ENCODE results near the gene MEIOB. TPM values are rescaled to one million over a fixed set of nuclear protein-coding genes. Genes with fewer than 3 reads are reported as not detected.
"Not testable (repeated sequence)": the region's sequence is repeated elsewhere in the genome, so short reads cannot be mapped to it uniquely, and the experiment has no call there.

Gene MEIOB
- polyA plus RNA-seq, 2 donors: 0.08 TPM; not detected in 1

DNA sequence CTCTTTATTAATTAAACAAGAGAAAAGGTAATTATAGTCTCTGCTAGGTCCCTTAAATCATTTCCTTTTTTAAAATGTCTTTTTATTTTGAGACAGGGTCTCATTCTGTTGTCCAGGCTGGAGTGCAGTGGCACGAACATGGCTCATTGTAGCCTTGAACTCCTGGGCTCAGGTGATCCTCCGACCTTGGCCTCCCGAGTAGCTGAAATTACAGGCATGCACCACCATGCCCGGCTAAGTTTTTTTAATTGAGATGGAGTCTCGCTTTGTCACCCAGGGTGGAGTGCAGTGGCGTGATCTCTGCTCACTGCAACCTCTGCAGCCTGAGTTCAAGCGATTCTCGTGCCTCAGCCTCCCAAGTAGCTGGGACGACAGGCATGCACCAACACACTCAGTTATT lies 9.2 kb upstream of the MEIOB start:
- H3K27me3 ChIP-seq (ENCODE audit: control insufficient read depth in 1 of 2, insufficient read depth in 2 of 2, low read length in 2 of 2); H3K9me3 ChIP-seq (ENCODE audit: control insufficient read depth in 2 of 2, insufficient read depth in 1 of 2, low read depth in 1 of 2, low read length in 1 of 2); H3K4me1 ChIP-seq (ENCODE audit: control insufficient read depth in 2 of 2, insufficient read depth in 2 of 2, low read length in 1 of 2); H3K36me3 ChIP-seq (ENCODE audit: control insufficient read depth in 2 of 2, insufficient read depth in 2 of 2, low read length in 1 of 2); H3K4me3 ChIP-seq (ENCODE audit: low read depth in 1 of 2, low read length in 2 of 2); H3K27ac ChIP-seq (ENCODE audit: low read depth in 2 of 2, low read length in 1 of 2): not testable (repeated sequence)
- WGBS, 2 donors: 87 to 88% methylated on average over 9 of the region's 9 CpGs

DNA sequence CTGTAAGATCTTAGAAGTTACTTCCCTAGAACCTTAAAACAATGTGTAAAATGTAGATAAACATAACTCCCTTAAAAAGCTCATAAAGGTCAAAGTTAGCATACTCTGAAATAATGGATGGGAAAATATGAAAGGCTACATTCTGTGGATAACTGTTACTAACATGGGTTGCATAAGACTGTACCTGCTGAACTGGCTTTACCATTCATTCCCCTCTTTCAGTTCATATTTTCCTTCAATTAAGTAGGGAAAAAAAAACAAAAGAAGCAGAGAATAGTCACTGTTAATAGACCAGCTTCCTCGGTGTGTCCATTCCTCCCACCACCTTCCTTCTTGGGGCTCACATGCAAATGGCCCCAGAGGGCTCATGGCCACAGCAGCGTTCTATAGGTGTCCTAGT lies 7.5 kb upstream of the MEIOB start:
- H3K27me3 ChIP-seq (ENCODE audit: control insufficient read depth in 1 of 2, insufficient read depth in 2 of 2, low read length in 2 of 2): no peaks in the 10 kb centered on the region
- 39 to 44% methylated on average over 2 of the region's 2 CpGs for WGBS, 2 donors

DNA sequence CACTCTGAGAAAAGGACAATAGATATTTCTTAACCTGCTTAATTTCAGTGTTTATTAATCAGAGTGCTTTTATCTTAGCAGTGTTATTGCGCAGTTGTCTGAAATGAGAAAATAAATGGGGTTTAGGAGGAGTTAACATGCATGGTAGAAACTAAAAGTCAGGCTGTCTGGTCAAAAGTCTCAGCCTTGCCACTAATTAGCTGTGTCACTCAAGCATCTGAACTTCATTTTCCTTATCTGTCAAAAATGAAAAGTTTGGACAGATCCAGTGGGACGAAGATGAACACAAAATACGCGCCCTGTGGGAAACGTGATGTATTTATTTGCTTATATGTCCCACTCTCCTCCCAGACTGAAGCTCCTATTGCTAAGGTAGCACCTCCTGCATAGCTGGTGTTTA lies 6.3 kb upstream of the MEIOB start:
- H3K27me3 ChIP-seq (ENCODE audit: control insufficient read depth in 1 of 2, insufficient read depth in 2 of 2, low read length in 2 of 2): no peaks in the 10 kb centered on the region
- H3K36me3 ChIP-seq (ENCODE audit: control insufficient read depth in 2 of 2, insufficient read depth in 2 of 2, low read length in 1 of 2): no peaks in the 10 kb centered on the region
- H3K9me3 ChIP-seq (ENCODE audit: control insufficient read depth in 2 of 2, insufficient read depth in 1 of 2, low read depth in 1 of 2, low read length in 1 of 2): no peaks in the 10 kb centered on the region
- no peak overlapping the region for H3K4me3 ChIP-seq (ENCODE audit: low read depth in 1 of 2, low read length in 2 of 2)
- H3K27ac ChIP-seq (ENCODE audit: low read depth in 2 of 2, low read length in 1 of 2): no peak overlapping the region
- no peaks in the 10 kb centered on the region for H3K4me1 ChIP-seq (ENCODE audit: control insufficient read depth in 2 of 2, insufficient read depth in 2 of 2, low read length in 1 of 2)
- 69 to 74% methylated on average over 5 of the region's 5 CpGs for WGBS, 2 donors

More for the DNA sequence above, 7.5 kb upstream of the MEIOB start:
- Histone ChIP-seq H3K9me3 (ENCODE audit: control insufficient read depth in 2 of 2, insufficient read depth in 1 of 2, low read depth in 1 of 2, low read length in 1 of 2) (no peaks in the 10 kb centered on the region), H3K36me3 (ENCODE audit: control insufficient read depth in 2 of 2, insufficient read depth in 2 of 2, low read length in 1 of 2) (no peaks in the 10 kb centered on the region), H3K4me1 (ENCODE audit: control insufficient read depth in 2 of 2, insufficient read depth in 2 of 2, low read length in 1 of 2) (no peaks in the 10 kb centered on the region), H3K4me3 (ENCODE audit: low read depth in 1 of 2, low read length in 2 of 2) (no peak overlapping the region), H3K27ac (ENCODE audit: low read depth in 2 of 2, low read length in 1 of 2) (peak overlapping the region in 1 of 2 donors; percentile 26)

DNA sequence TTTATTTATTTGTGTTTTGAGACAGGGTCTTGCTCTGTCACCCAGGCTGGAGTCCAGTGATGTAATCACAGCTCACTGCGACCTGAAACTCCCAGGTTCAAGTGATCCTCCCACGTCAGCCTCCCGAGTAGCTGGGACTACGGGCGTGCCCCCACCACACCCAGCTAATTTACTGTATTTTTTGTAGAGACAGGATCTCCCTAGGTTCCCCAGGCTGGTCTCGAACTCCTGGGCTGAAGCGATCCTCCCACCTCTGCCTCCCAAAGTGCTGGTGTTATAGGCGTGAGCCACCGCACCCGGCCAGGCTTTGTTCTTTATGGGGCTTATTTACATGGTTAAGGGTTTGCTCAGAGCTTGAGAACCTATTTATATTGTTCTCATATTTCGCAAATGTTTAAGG lies 5.8 kb upstream of the MEIOB start:
- no peaks in the 10 kb centered on the region for H3K27me3 ChIP-seq (ENCODE audit: control insufficient read depth in 1 of 2, insufficient read depth in 2 of 2, low read length in 2 of 2)
- H3K27ac ChIP-seq (ENCODE audit: low read depth in 2 of 2, low read length in 1 of 2): no peak overlapping the region
- no peaks in the 10 kb centered on the region for H3K4me1 ChIP-seq (ENCODE audit: control insufficient read depth in 2 of 2, insufficient read depth in 2 of 2, low read length in 1 of 2)
- no peaks in the 10 kb centered on the region for H3K9me3 ChIP-seq (ENCODE audit: control insufficient read depth in 2 of 2, insufficient read depth in 1 of 2, low read depth in 1 of 2, low read length in 1 of 2)
- WGBS, 2 donors: 56 to 58% methylated on average over 11 of the region's 11 CpGs
- no peak overlapping the region for H3K4me3 ChIP-seq (ENCODE audit: low read depth in 1 of 2, low read length in 2 of 2)
- no peaks in the 10 kb centered on the region for H3K36me3 ChIP-seq (ENCODE audit: control insufficient read depth in 2 of 2, insufficient read depth in 2 of 2, low read length in 1 of 2)

DNA sequence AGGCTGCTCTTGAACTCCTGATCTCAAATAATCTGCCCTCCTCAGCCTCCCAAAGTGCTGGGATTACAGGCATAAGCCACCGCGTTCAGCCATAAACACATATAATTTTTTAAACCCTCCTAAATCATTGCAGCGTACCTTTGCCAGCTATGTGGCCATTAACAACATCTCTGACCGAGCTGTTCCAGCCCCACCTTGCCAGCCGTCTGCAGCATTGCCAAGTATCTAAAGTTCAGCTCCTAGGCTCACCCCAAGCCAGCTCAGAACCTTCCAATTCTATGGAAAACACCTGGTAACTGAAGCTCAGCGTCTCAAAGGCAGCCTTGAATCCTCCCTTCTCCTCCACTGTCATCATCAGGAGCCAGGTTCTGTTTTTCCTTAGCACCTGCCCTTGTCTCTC lies 5.1 kb upstream of the MEIOB start:
- no peaks in the 10 kb centered on the region for H3K36me3 ChIP-seq (ENCODE audit: control insufficient read depth in 2 of 2, insufficient read depth in 2 of 2, low read length in 1 of 2)
- peak overlapping the region in 1 of 2 donors; percentile 26 for H3K27ac ChIP-seq (ENCODE audit: low read depth in 2 of 2, low read length in 1 of 2)
- peaks cover 2 to 4% of the 10 kb centered on the region in 2 donors for H3K4me1 ChIP-seq (ENCODE audit: control insufficient read depth in 2 of 2, insufficient read depth in 2 of 2, low read length in 1 of 2)
- H3K4me3 ChIP-seq (ENCODE audit: low read depth in 1 of 2, low read length in 2 of 2): no peak overlapping the region
- peaks cover 0 to under 1% of the 10 kb centered on the region in 2 donors for H3K9me3 ChIP-seq (ENCODE audit: control insufficient read depth in 2 of 2, insufficient read depth in 1 of 2, low read depth in 1 of 2, low read length in 1 of 2)
- H3K27me3 ChIP-seq (ENCODE audit: control insufficient read depth in 1 of 2, insufficient read depth in 2 of 2, low read length in 2 of 2): peaks cover 0 to 4% of the 10 kb centered on the region in 2 donors
- WGBS, 2 donors: 41 to 45% methylated on average over 6 of the region's 6 CpGs

DNA sequence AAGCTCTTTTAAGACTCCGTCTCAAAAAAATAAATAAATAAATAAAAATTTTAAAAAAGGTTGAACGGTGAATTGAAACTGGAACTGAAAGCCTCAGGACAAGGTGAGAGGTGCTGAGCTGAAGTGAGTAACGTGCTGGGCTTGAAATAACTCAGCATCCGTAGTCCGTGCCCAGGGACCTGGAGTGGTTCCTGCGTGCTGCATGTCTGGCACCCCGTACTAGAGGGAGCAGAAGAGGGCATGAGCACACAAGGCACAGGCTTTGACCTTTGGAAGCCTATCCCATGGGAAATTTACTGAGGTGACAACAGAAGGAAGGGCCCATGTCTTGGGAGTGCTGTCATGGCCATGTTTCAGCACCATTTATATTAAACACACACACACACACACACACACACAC lies 4.5 kb upstream of the MEIOB start:
- 68 to 79% methylated on average over 7 of the region's 7 CpGs for WGBS, 2 donors
- Histone ChIP-seq H3K9me3 (ENCODE audit: control insufficient read depth in 2 of 2, insufficient read depth in 1 of 2, low read depth in 1 of 2, low read length in 1 of 2) (peaks cover 0 to 2% of the 10 kb centered on the region in 2 donors), H3K27me3 (ENCODE audit: control insufficient read depth in 1 of 2, insufficient read depth in 2 of 2, low read length in 2 of 2) (peaks cover 0 to 7% of the 10 kb centered on the region in 2 donors), H3K4me1 (ENCODE audit: control insufficient read depth in 2 of 2, insufficient read depth in 2 of 2, low read length in 1 of 2) (peaks cover 4% of the 10 kb centered on the region in 2 donors), H3K27ac (ENCODE audit: low read depth in 2 of 2, low read length in 1 of 2) (no peak overlapping the region), H3K4me3 (ENCODE audit: low read depth in 1 of 2, low read length in 2 of 2) (no peak overlapping the region), H3K36me3 (ENCODE audit: control insufficient read depth in 2 of 2, insufficient read depth in 2 of 2, low read length in 1 of 2) (no peaks in the 10 kb centered on the region)

DNA sequence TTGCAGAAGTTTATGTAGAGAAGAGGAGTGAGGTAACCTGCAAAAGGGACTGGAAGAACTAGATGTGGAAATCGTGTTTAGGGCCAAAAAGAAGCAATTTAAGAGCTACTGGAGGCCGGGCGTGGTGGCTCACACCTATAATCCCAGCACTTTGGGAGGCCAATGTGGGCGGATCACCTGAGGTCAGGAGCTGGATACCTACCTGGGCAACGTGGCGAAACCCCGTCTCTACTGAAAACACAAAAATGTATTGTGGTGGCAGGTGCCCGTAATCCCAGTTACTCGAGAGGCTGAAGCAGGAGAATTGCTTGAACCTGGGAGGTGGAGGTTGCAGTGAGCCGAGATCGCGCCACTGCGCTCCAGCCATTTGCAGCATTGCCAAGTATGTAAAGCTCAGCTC lies 4.1 kb upstream of the MEIOB start:
- H3K27me3 ChIP-seq (ENCODE audit: control insufficient read depth in 1 of 2, insufficient read depth in 2 of 2, low read length in 2 of 2); H3K4me1 ChIP-seq (ENCODE audit: control insufficient read depth in 2 of 2, insufficient read depth in 2 of 2, low read length in 1 of 2); H3K9me3 ChIP-seq (ENCODE audit: control insufficient read depth in 2 of 2, insufficient read depth in 1 of 2, low read depth in 1 of 2, low read length in 1 of 2); H3K36me3 ChIP-seq (ENCODE audit: control insufficient read depth in 2 of 2, insufficient read depth in 2 of 2, low read length in 1 of 2); H3K4me3 ChIP-seq (ENCODE audit: low read depth in 1 of 2, low read length in 2 of 2); H3K27ac ChIP-seq (ENCODE audit: low read depth in 2 of 2, low read length in 1 of 2): not testable (repeated sequence)
- WGBS, 2 donors: 84 to 86% methylated on average over 13 of the region's 13 CpGs

GRCh38 chr16:1874854-1875253 lies 2.9 kb upstream of the MEIOB start:
- H3K27ac ChIP-seq (ENCODE audit: low read depth in 2 of 2, low read length in 1 of 2): no peak overlapping the region
- H3K4me1 ChIP-seq (ENCODE audit: control insufficient read depth in 2 of 2, insufficient read depth in 2 of 2, low read length in 1 of 2): peaks cover 4% of the 10 kb centered on the region in 2 donors
- H3K4me3 ChIP-seq (ENCODE audit: low read depth in 1 of 2, low read length in 2 of 2): no peak overlapping the region
- H3K27me3 ChIP-seq (ENCODE audit: control insufficient read depth in 1 of 2, insufficient read depth in 2 of 2, low read length in 2 of 2): peaks cover 0 to 7% of the 10 kb centered on the region in 2 donors
- 59 to 60% methylated on average over 6 of the region's 6 CpGs for whole genome bisulfite sequencing, 2 donors
- H3K36me3 ChIP-seq (ENCODE audit: control insufficient read depth in 2 of 2, insufficient read depth in 2 of 2, low read length in 1 of 2): no peaks in the 10 kb centered on the region
- H3K9me3 ChIP-seq (ENCODE audit: control insufficient read depth in 2 of 2, insufficient read depth in 1 of 2, low read depth in 1 of 2, low read length in 1 of 2): peaks cover 0 to 2% of the 10 kb centered on the region in 2 donors

- Histone ChIP-seq H3K9me3 (ENCODE audit: control insufficient read depth in 2 of 2, insufficient read depth in 1 of 2, low read depth in 1 of 2, low read length in 1 of 2) (peaks cover 0 to 2% of the 10 kb centered on the region in 2 donors), H3K27me3 (ENCODE audit: control insufficient read depth in 1 of 2, insufficient read depth in 2 of 2, low read length in 2 of 2) (peaks cover 0 to 7% of the 10 kb centered on the region in 2 donors), H3K4me3 (ENCODE audit: low read depth in 1 of 2, low read length in 2 of 2) (no peak overlapping the region), H3K27ac (ENCODE audit: low read depth in 2 of 2, low read length in 1 of 2) (peak overlapping the region in 1 of 2 donors; percentile 17), H3K4me1 (ENCODE audit: control insufficient read depth in 2 of 2, insufficient read depth in 2 of 2, low read length in 1 of 2) (peaks cover 4% of the 10 kb centered on the region in 2 donors), H3K36me3 (ENCODE audit: control insufficient read depth in 2 of 2, insufficient read depth in 2 of 2, low read length in 1 of 2) (no peaks in the 10 kb centered on the region)
- 37 to 42% methylated on average over 9 of the region's 9 CpGs for WGBS, 2 donors
Observed at GRCh38 chr16:1870365-1871082, 1.4 kb downstream of the MEIOB start.
